HG02938 (cell line): ENCODE measurements around the gene RBP2.
"Not testable (repeated sequence)": the region's sequence is repeated elsewhere in the genome, so short reads cannot be mapped to it uniquely, and the experiment has no call there.

Experiments used
- ATAC-seq: cut with Tn5 transposase; IDR thresholded peaks from one replicate; pipeline ENCODE4 v1.9.1; 2021; ENCODE audit warnings: mild to moderate bottlenecking, moderate library complexity; ENCODE audit not compliant: unreplicated experiment

The RBP2 gene

DNA sequence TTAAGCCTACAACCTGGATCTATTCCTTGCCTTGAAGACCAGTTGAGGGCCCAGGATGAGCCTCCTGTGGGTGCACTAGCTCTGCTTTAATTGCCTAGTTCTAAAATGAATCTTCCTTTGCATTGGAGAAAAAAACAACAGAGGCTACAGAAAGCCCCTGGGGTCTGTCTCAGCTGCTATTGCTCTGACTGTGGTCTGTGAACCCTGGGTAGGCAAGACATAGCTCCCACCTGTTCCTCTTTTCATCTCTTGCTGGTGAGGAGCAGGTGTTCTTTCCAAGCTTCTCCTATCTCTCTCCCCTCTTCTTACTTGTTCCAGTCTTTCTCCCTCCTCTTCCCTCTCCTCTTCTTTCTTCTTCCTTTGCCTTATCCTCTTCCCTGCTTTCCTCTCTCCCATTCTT, 28.8 kb downstream of the RBP2 start:
- ATAC-seq = no peak

DNA sequence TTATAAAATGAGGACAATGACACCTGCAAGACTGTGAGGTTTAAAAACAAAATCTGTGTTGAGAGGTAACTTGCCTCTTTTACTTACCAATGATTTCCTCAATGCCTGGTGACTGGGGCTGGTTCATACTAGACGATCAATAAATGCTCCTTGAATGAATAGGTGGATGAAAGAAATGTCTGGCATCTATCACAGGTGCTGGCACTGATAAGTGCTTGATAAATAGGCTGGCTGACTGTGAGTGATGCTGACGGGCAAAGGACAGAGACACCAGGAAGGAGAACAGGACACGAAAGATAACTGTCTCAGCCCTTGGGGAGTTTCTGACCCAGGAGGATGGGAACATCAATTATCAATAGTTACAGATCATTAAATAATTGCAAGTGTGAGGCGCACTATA, 31.9 kb downstream of the RBP2 start:
- no peak for ATAC-seq

DNA sequence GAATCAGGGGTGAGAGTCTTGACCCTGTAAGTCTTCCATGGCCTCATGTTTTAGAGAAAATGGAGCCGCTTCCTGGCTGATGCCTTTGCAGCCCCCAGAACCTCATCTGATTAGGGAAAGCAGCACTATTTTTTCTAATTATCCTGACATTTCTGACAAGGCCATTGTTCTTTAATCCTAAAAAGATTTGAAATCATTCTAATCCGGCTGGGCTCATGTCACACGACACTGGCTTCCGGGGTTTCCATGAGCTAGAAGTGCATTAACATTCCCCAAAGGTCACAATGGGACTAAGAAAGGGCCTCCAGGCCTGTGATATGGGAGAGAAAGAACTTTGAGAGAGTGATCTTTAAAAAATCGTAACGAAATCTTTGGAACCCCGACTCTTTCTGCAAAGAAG, 33.1 kb downstream of the RBP2 start:
- no peak for ATAC-seq

DNA sequence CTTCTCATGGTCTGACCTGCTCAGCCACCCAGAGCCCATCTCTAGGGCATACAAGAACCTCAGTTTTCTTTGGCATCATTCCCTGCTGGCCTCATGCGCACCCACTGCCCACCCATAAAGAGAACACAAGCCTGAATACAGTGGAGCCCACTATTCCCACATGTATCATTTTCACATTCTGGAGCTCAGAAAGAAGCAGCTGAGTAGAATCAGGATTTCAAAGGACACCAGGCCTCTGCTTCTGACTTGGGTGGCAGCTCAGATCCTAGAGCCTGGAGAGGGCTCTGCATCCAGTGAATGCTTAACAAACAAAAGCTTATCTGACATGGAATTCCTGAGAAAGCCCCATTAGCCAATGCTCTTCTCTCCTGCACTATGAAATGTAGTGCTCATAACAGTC, 34.7 kb downstream of the RBP2 start:
- no peak for ATAC-seq

DNA sequence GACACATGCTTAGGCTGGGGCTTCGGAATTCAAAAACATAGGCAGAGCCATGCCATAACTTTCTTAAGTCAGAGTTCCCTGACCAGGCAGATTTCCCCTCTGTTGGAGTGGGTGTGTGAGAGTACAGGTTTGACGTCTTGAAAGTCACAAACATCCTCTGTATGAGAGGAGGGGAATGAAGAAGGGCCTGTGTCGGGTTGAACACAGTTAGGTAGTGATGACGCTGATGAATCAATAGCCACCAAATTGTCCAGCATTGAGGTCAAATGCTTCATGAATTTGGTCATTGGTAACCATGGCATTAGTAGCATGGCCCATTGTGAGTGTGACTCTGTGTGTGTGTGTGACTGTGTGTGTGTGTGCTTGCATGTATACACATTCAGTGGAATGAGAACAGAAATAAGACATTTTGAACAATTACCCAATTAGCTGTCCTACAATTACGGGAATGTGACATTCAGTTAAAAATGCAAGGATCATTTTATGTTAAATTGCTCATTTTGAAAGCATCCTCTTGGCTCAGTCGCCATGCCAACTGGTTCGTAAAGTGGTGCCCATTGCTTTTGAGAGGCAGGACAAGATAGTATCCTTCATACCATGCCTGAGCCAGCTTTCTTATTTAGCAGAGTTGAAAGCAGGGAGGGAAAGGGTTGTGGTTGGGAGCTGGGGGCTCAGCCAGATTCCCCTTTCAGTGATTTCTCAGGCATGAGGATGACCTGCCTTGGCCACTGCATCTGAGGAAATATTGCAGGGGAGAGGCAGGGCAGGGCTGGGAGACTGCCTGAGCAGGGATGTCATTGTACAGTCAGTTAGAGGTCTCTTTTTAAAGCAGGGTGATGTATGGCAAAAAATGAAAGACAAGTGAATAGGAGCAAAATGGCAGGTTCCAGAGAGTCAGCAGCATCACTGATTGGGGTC, 35.4 kb downstream of the RBP2 start:
- ATAC-seq = no peak

DNA sequence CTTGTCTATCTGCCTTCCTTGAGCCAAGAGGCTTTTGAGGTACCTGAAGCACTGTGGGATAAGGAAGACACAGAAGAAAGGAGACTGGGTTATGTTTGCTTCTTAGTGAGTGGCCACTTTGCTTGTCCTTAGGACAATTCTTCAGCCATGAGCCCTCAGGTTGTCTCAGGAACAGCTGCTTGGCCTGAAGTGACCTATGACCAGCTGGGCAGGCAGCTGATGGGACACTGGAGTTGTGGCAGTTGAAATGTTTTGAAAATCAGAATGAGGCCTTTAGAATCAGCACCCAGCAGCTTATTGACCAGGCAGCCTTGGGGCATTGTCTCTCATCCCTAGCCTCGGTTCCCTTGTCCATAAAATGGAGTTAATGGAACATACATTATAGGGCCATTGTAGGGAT, 37.0 kb downstream of the RBP2 start:
- ATAC-seq = no peak

DNA sequence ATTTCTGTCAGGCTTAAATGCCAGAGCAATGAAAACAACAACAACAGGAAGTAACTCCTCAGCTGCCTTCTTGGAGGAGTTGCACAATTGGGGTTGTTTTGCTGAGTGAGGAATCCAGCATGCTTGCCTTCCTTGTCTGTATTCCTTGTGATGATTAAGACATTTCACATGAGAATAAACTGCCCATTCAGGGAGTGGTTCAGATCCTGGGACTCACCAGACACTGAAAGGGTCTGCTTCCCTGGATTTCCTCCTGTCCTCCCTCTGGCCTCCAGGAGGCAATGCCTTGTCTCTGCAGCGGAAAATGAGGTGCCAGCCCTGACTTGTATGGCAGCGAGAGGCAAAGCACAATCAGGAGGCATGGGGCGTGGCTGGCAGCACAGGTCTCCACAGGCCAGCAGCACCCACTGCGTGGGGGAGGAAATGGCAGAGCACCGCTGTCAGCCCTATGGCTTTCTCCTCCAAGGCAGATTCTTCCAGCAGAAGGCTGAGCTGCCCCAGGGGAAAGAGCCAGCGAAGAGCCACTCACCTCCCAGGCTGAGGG, 41.5 kb downstream of the RBP2 start:
- ATAC-seq = no peak

DNA sequence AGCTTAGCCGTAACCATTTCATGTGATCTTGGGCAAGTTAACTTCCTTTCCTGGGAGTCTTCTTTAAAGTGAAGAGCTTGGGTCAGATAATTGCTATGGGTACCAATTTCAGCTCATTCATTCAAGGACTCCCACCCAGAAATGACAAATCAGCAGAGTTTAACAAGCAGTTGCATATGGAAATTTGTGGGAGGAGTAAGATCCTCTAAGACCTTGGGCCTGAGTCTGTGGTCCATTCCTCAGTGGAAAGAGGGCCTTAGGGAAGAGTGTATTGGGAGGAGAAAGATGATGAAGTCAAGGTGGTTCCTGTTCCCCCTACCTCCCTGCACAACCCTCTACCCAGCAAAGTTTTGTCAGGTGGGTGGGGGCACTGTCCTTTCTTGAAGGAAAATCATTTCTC, 42.1 kb downstream of the RBP2 start:
- no peak for ATAC-seq

DNA sequence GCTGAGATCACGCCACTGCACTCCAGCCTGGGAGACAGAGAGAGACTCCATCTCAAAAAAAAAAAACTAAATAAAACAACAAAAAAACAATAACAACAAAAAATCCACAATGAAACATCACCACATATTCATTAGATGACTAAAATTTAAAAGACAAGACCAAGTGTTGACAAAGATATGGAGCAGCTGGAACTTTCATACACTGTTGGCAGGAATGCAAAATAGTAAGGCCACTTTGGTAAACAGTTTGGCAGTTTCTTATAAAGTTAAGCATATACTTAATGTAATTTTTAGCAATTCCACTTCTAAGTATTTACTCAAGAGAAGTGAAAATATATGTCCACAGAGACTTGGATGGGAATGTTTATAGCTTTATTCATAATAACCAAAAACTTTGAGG, 43.2 kb downstream of the RBP2 start:
- ATAC-seq = no peak

DNA sequence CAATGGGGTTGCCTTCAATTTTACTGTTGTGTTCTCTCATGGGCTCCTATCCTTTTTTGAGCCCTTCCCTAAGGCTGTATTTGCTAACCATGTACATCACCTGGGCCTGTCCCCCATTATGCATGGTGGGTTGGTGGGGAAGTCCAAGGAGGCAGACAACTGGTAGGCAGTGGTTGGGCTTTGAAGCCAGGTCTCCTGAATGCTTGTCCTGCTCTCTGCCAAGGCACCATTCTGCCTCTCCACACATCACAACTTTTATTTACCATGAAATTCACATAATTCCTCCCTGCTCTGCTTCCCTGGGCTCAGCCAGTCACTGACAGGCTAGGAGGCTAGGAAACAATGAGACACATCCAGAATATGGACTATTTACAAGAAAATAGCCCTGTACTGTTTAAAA, 45.8 kb downstream of the RBP2 start:
- no peak for ATAC-seq

DNA sequence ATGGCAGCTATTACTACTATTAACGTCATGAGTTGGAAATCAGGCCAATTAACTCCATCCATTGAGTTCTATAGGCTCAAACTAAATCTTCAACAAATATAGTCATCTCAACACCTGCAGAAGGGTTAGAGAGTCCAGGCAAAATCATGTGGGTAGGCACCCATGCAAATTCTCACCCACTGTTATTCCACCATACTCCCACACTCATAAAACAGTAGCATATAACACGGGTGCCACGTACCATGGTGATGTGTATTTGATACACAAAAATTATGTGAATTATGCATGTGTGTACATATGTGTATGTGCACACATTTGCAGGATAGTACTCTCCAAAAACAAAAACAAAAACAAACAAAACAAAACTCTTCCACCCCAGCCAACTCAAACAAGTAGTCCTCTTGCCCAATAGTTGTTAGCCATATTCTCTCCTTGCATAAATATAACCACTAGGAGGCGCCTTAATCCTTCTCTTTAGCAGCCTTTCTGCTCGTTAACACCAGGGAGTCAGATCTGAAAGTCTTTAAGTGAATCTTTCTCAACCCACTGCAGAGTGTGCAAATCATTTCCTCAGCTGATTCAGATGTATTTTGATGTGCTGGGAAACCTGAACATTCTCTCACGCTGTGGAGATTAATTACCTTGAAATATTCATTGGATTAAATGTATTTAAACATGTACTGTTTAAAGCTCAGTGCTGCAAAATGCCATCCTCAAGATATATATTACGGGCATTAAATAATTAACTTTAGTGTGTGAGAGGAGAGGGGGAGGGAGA, 48.8 kb downstream of the RBP2 start:
- peak; percentile 86 for ATAC-seq

DNA sequence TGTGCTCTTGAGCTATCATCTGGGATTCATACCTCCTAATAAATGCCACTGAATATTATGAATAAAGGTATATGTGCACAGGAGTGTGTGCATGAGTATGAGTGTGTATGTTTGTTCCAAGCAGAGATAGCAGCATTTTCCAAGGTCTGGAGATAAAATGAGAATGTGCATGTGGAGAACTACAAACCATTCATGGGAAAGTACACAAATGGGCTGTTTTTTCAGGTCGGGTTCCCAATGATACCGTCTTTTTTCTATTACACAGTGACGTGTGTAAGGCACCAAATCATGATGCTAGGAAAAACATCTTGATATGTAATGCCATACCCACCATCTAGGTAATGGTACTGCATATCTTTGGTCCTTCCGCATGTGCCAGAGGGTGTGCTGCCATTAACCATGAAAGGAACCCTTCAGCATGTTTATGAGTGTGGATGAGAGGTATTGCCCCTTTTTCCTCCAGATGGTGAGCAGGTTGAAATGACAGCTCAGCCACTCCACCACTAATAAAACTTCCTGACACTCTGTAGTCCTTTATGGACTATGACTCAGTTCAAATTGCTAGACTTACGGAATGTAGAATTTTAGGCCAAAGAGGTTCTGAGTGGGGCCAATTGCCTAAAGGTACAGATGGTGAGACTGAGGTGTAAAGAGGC, 50.4 kb downstream of the RBP2 start:
- no peak for ATAC-seq

DNA sequence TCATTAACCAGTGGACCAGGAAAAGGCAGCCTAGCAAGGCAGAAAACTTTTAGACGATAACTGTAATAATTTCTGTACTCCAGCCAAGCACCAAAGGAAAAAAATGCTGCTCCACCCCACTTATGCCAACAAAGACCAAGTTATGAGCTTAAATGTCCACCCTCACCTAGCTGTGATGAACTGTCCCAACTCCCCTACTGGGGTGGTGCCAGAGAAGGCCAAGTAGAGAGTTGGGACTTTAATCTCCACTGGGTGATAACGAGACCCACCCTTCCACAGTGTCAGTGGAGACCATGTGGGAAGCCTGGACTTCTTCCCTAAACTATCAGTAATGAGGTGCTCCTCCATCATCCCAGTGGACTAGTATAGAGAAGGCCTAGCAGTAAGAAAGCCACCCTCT, 53.1 kb downstream of the RBP2 start:
- ATAC-seq = no peak

DNA sequence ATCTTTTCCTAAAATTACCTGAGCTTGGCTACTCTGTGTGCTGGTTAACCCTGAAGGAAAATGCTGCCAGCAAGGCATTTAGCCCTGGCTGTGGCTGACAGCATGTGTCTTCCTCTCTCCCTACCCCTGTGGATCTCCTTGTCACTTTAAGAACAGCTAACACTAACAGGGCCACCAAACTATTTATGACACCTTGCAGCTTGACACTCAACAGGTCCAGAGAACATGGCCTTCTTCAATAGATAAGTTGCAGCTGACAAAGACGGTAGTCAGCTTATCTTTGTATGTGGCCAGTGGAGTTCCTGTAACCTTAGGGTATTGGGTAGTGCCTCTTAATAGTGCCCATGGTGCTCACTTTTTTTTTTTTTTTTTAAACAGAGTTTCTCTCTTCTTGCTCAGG, 54.9 kb downstream of the RBP2 start:
- no peak for ATAC-seq

DNA sequence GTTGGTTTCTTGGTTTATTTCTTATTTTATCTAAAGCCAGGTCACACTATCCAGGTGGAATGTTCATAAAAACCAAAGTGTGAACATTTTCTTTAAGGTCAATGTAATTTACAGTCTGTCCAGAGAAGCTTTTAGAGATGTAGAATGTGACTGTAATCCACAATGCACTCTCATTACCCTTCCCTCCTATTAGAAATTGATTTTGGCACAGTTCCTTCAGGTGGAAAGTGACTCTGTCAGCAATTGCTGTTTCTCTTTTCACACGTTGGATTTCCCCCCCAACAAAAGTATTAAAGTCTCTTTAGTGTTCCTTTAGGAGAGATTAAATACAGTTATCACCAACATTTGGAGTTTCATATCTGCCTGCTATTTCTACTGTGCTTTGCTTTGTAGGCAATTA, 55.3 kb downstream of the RBP2 start:
- ATAC-seq = no peak

DNA sequence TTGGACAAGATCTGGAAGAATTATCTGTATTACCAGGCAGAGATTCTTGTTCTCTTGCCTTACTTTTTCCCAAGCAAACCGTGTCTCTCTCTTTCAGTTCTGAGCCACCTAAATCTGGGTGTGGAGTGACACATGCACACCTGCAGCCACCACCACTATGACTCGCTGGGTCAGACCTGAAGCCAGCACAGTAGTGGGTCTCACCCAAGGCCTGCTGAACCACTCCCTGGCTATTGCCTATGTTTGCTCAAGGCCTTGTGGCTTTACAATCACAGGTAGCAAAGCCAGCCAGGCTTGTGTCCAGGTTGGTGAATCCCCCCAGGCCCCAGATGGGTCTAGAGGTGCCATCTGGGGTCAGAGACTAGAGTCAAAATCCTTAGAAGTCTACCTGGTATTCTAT, 58.2 kb downstream of the RBP2 start:
- no peak for ATAC-seq

DNA sequence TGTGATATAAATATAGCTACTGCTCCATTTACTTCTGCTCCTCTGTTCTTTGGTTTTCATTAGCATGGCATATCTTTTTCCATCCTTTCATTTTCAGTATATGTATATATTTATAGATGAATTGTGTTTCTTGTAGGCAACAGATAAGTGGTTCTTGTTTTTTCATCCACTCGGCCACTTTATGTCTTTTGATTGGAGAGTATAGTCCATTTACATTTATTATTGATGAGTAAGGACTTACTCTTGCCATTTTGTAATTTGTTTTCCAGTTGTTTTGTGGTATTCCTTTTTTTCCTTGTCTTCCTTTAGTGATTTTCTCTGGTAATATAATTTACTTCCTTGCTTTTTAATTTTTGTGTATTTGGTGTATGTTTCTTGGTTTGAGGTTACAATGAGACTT, 60.0 kb downstream of the RBP2 start:
- no peak for ATAC-seq

DNA sequence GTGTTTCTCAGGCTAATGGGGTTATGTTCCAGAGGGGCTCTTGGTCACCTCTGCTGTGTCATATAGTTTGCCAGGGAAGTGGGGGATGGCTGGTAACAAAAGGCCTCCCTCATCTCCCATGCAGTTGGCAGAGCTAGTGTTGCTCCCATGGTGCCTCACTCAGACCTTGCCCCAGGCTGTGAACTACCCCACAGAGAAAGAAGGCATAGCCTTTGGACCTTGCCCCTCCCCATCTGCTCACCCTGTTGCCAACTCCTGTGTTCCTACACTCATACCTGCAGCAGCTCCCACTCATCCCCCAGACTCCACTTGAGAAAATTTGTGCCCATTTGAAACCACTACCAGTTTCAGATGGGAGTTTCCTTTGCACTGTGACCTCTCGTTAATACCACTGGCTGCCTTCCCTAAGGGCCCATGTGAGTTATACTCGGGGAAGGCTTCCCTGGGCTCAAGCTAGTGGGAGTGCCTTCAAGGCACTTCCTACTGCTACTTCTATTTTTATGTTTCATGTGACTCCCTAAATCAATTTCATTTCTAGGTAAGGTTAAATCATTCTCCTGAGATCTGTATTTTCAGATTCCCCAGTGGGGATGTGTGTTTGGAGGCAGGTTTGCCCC, 61.6 kb downstream of the RBP2 start:
- no peak for ATAC-seq

DNA sequence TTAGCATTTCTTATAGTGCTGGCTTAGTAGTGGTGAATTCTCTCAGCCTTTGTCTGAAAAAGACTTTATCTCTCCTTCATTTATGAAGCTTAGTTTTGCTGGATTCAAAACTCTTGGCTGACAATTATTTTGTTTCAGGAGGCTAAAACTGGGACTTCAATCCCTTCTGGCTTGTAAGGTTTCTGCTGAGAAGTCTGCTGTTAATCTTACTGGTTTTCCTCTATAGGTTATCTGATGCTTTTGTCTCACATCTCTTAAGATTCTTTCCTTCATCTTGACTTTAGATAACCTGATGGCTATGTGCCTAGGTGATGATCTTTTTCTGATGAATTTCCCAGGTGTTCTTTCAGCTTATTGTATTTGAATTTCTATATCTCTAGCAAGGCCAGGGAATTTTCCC, 63.4 kb downstream of the RBP2 start:
- not testable (repeated sequence) for ATAC-seq
